K562 (cell line): ENCODE data around the gene SUCO. TPM values are rescaled to one million over a fixed set of nuclear protein-coding genes. Genes with fewer than 3 reads are reported as not detected.
A peak's percentile ranks its signal among the peaks of the same experiment; 100 is the strongest.

Source experiments
- ARNT ChIP-seq, 2 experiments: fragments of 450-650 bp; IDR thresholded peaks; 2 replicates each; pipeline ENCODE4 v1.6.1; 2016; ENCODE audit warnings: mild to moderate bottlenecking in 1 of 2
- CEBPZ ChIP-seq: fragments of 150-350 bp; IDR thresholded peaks from 2 replicates; pipeline ENCODE4 v1.6.1; 2014; ENCODE audit warnings: low read depth, mild to moderate bottlenecking, low read length, borderline replicate concordance
- CTBP1 ChIP-seq: fragments of 450-650 bp; IDR thresholded peaks from 2 replicates; pipeline ENCODE4 v1.6.1; 2016; ENCODE audit warnings: borderline replicate concordance
- E4F1 ChIP-seq: fragments of 250-450 bp; sonication (Bioruptor Pico); IDR thresholded peaks from 2 replicates; pipeline ENCODE4 v1.5.0; 2021; ENCODE audit warnings: mild to moderate bottlenecking, borderline replicate concordance
- ELF1 ChIP-seq: fragments of 200-800 bp; sonication (Bioruptor generic); IDR thresholded peaks from 2 replicates; pipeline ENCODE4 v1.6.1; 2016; ENCODE audit warnings: missing genetic modification characterization, missing compliant biosample characterization
- FOXJ2 ChIP-seq: fragments of 200-800 bp; sonication (Bioruptor generic); IDR thresholded peaks from 2 replicates; pipeline ENCODE4 v1.6.1; 2016; ENCODE audit warnings: missing genetic modification characterization, missing compliant biosample characterization
- FOXP4 ChIP-seq: sonication (generic); formaldehyde crosslinking; IDR thresholded peaks from 2 replicates; pipeline ENCODE4 v1.8.0; 2022; ENCODE audit warnings: mild to moderate bottlenecking, missing genetic modification reagents, borderline replicate concordance
- POLR3A ChIP-seq: IDR thresholded peaks from 2 replicates; pipeline ENCODE4 v1.6.1; 2011; ENCODE audit warnings: borderline replicate concordance, mild to moderate bottlenecking, moderate library complexity; ENCODE audit not compliant: insufficient read length, insufficient read depth; ENCODE audit errors: extremely low read depth
- RAD51 ChIP-seq: fragments of 450-650 bp; IDR thresholded peaks from 2 replicates; pipeline ENCODE4 v1.7.1; 2016; ENCODE audit warnings: low read depth, mild to moderate bottlenecking, borderline replicate concordance
- RBBP5 ChIP-seq: fragments of 200-600 bp; sonication (generic); IDR thresholded peaks from 2 replicates; pipeline ENCODE4 v1.6.1; 2012; ENCODE audit warnings: borderline replicate concordance, mild to moderate bottlenecking, low read length, control low read depth, inconsistent platforms; ENCODE audit not compliant: insufficient read depth, poor library complexity, severe bottlenecking
- RBM39 ChIP-seq: fragments of 200-400 bp; formaldehyde crosslinking; optimal IDR thresholded peaks from 2 replicates; pipeline ENCODE3; 2018; ENCODE audit warnings: low read depth, low read length
- TAF1 ChIP-seq: IDR thresholded peaks from 2 replicates; pipeline ENCODE4 v1.6.1; 2011; ENCODE audit warnings: mild to moderate bottlenecking, low read length, moderate library complexity; ENCODE audit not compliant: insufficient read depth, control insufficient read depth, severe bottlenecking; ENCODE audit errors: extremely low read depth
- ZNF175 ChIP-seq: fragments of 200-800 bp; sonication (Bioruptor generic); IDR thresholded peaks from 2 replicates; pipeline ENCODE4 v1.6.1; 2016; ENCODE audit warnings: low read depth, mild to moderate bottlenecking, missing genetic modification characterization, missing compliant biosample characterization
- ZNF436 ChIP-seq: fragments of 250-450, 450-650 bp; sonication (Bioruptor Pico); formaldehyde crosslinking; IDR thresholded peaks from 2 replicates; pipeline ENCODE4 v1.7.0; 2020; ENCODE audit warnings: mild to moderate bottlenecking
- polyA plus RNA-seq, 8 experiments: library from polyadenylated mRNA; depleted of rRNA in 4 of 8; stranded (reverse) in 5 of 8; unstranded in 3 of 8; fragments of >200 nt; fragmentation: Nextera tagmentation in 2 of 8; fragmentation: Illumina TruSeq in 1 of 8; extraction: Ambion mirVana in 2 of 8; extraction: Trizol in 1 of 8; gene quantifications; 2 replicates each; pipeline versions ENCODE4 v1.2.1 to v1.2.3, GENCODE V29; 2011 to 2014; ENCODE audit warnings: inconsistent platforms in 1 of 8, missing spikeins in 1 of 8
- total RNA-seq, 7 experiments: library from RNA; depleted of rRNA in 6 of 7; stranded (reverse); fragments of >200 nt in 6 of 7; fragmentation: Illumina TruSeq in 2 of 7; extraction: Trizol in 2 of 7; gene quantifications; 2 replicates each; pipeline versions ENCODE4 v1.2.1 to v1.2.3, GENCODE V29; 2011 to 2021; ENCODE audit warnings: low replicate concordance in 1 of 7
- TF ChIP-seq, protein P1 (sequence below): fragments of 250-450 bp; sonication (Bioruptor Pico); IDR thresholded peaks from 2 replicates; pipeline ENCODE4 v1.8.0; 2021; ENCODE audit warnings: mild to moderate bottlenecking, moderate library complexity

SUCO gene
- total and polyA plus RNA-seq, 9 of the 15 experiments (the other 6 are each of a cell fraction or from before 2014, with no cell fraction given): 2.5 to 20.6 (median 14.3) TPM

GRCh38 chr1:172532183-172532699, 709 bp upstream of the SUCO start (continued):
- TF ChIP-seq RBBP5 (peak; percentile 62), CEBPZ (no peak), FOXJ2 (tag) (no peak), TAF1 (peak; percentile 87), E4F1 (CRISPR knock-in tag) (no peak), ZNF175 (CRISPR knock-in tag) (no peak; the same call in 1 of the 2 replicates), FOXP4 (CRISPR knock-in tag) (0 out of 2 replicates have a peak, but pooled peaks have one; percentile 15), ARNT (IDR thresholded peaks at IDR 0.05) (peak; percentile 76 to 90; a peak in 3 of 4 replicates), CTBP1 (peak; percentile 10; the same call in 1 of the 2 replicates), ELF1 (peak; percentile 82), RBM39 (peak; percentile 95), POLR3A (no peak), RAD51 (peak; percentile 39), ZNF436 (CRISPR knock-in tag) (peak; percentile 22; the same call in 1 of the 2 replicates)
- TF ChIP-seq, protein P1, sequence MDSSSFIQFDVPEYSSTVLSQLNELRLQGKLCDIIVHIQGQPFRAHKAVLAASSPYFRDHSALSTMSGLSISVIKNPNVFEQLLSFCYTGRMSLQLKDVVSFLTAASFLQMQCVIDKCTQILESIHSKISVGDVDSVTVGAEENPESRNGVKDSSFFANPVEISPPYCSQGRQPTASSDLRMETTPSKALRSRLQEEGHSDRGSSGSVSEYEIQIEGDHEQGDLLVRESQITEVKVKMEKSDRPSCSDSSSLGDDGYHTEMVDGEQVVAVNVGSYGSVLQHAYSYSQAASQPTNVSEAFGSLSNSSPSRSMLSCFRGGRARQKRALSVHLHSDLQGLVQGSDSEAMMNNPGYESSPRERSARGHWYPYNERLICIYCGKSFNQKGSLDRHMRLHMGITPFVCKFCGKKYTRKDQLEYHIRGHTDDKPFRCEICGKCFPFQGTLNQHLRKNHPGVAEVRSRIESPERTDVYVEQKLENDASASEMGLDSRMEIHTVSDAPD: no peak
